ENCODE results near the gene PARVB. TPM values are rescaled to one million over a fixed set of nuclear protein-coding genes. Genes with fewer than 3 reads are reported as not detected.

PARVB gene
- total RNA-seq, 4 donors from 2014 or later = 59.5 to 82.0 (median 61.2) TPM

DNA sequence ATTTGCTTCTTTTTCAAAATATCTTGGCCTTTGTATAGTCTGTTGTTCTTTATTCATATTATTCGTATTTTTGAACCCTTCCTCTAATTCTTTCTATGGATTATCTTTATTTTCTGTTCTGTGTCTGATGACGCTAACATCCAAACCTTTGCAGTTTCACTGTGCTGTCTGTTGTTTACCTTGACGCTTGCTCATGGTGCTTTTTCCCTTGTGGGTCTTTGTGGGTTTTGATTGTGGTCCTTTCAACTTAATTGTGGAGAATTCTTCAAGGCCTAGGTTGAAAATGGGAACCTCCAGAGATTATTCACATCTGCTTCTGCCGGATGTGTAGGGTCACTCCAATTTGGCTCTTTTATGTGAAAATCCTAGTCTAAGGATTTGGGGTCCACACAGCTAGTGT lies 191.2 kb downstream of the PARVB start:
- ATAC-seq (ENCODE audit: low FRiP score) = no peak
- DNase-seq (ENCODE audit: low spot score) = no peak
- TF ChIP-seq CTCF (IDR thresholded peaks at IDR 0.05) = no peak

- TF ChIP-seq CTCF (IDR thresholded peaks at IDR 0.05) = no peak
- ATAC-seq (ENCODE audit: low FRiP score) (no peak), DNase-seq (ENCODE audit: low spot score) (no peak)
Measured at GRCh38 chr22:44217346-44217745, 193.2 kb downstream of the PARVB start.

GRCh38 chr22:44218071-44218470 lies 194.0 kb downstream of the PARVB start:
- TF ChIP-seq CTCF (IDR thresholded peaks at IDR 0.05) = no peak
- no peak for DNase-seq (ENCODE audit: low spot score)
- no peak for ATAC-seq (ENCODE audit: low FRiP score)

DNA sequence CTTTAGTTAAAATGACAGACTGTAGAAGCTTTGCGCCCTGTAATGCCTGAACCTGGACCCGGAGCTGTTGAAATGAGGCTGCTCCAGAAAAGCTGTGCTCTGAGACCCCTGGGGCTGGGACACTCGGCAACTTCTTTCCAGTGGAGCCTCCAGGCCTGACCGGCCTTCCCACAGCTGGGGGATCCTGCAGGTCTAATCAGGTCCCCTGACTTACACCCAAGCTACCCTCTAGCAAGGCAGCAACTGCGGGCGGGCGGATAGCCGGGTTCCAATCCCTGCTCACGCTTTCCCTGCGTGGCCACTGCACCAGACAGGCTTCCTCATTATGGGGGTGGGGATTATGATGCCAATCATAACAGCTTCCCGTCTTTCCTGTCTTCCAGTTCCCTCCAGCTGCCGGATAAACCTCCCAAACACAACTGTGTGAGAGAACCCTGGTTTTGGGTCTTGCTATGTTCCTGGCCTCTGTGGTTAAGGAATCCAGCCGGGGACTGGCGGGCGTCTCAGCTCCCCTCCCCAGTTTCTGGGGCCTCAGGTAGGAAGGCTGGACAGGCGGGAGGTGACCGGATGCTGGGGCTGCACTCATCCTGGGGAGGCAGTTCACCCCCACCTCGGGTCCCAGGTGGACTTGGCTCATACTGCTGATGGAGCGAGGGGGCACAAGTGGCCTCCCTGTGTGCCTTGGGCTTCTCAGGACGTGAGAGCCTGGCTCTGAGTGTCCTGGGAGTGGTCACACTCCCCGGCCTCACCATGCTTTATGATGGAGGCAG lies 195.2 kb downstream of the PARVB start:
- no peak for TF ChIP-seq CTCF (IDR thresholded peaks at IDR 0.05)
- DNase-seq (ENCODE audit: low spot score) (no peak), ATAC-seq (ENCODE audit: low FRiP score) (no peak)

GRCh38 chr22:44220727-44221680 lies 196.9 kb downstream of the PARVB start:
- ATAC-seq (ENCODE audit: low FRiP score) (no peak), DNase-seq (ENCODE audit: low spot score) (no peak)
- no peak for TF ChIP-seq CTCF (IDR thresholded peaks at IDR 0.05)

- TF ChIP-seq CTCF (IDR thresholded peaks at IDR 0.05) = no peak
- DNase-seq (ENCODE audit: low spot score) (no peak), ATAC-seq (ENCODE audit: low FRiP score) (no peak)
Measured at GRCh38 chr22:44221710-44222475, 197.8 kb downstream of the PARVB start.

Other genes with a start within 250 kb of the PARVB start
- 1 to 10 TPM in 3 of 4 donors, under 1 TPM in 1; 0.48 to 3.2 (median 1.9) TPM for gene EFCAB6, start 212.0 kb upstream of the PARVB start, total RNA-seq
- gene SULT4A1, start 161.8 kb upstream of the PARVB start, total RNA-seq = under 1 TPM in 2 of 4 donors, not detected in 2; 0.25 to 0.46 TPM
- not detected for gene PNPLA5, start 132.3 kb upstream of the PARVB start, total RNA-seq
- 1 to 10 TPM; 1.0 to 4.3 (median 1.3) TPM for gene PNPLA3, start 100.5 kb upstream of the PARVB start, total RNA-seq
- gene SAMM50, start 68.9 kb upstream of the PARVB start, total RNA-seq = 10 to 100 TPM; 27.6 to 45.4 (median 32.3) TPM
- gene PARVG, start 156.6 kb downstream of the PARVB start, total RNA-seq = 10 to 100 TPM; 19.4 to 56.7 (median 39.6) TPM

All from omental fat pad (tissue), 4 donors.